K562 (cell line): ENCODE results near the gene KCNAB2. TPM values are rescaled to one million over a fixed set of nuclear protein-coding genes. Genes with fewer than 3 reads are reported as not detected.

Experiments used
- ATAC-seq: fragments of 200-7000 bp; cut with Tn5 transposase; 3 replicates; pipeline ENCODE4 v1.9.1; 2020; ENCODE audit warnings: moderate library complexity
- BruUV-seq: library from RNA; stranded (reverse); fragments of 400-500 nt; replicated peaks from 2 replicates; lab custom pipeline; 2021; lab: Mats Ljungman, UMichigan
- CTCF ChIA-PET: fragments of 300-600 bp; formaldehyde crosslinking; extraction: SDS; loops from one replicate; lab custom pipeline; 2021; ENCODE audit warnings: low intra/inter-chr PET ratio; lab: Yijun Ruan, JAX
- POLR2A ChIA-PET: fragments of 300-600, 350-650 bp; sonication (Branson Sonifier 250); formaldehyde crosslinking; extraction: SDS; loops from one replicate; lab custom pipeline; 2021; ENCODE audit warnings: antibody characterized with exemption, inconsistent platforms; lab: Yijun Ruan, JAX
- DNase-seq, 4 experiments: peaks; one replicate each; pipeline versions ENCODE4 v3.0.0 to v3.0.0-alpha.2; 2011 to 2018; ENCODE audit warnings: low spot score in 3 of 4, mixed read lengths in 3 of 4; ENCODE audit errors: extremely low read depth in 1 of 4
- FAIRE-seq: peaks from 2 replicates; lab custom pipeline; 2011; peaks lifted over from hg19 to GRCh38; lab: Jason Lieb, UNC
- H2AFZ ChIP-seq: 2 replicates; pipeline ENCODE4 v1.6.0; 2011; ENCODE audit warnings: low read depth, low read length, control low read depth, inconsistent platforms
- H3K27ac ChIP-seq: fragments of 200-600 bp; 3 replicates; pipeline ENCODE4 v1.8.0; 2011; ENCODE audit warnings: low read depth, mild to moderate bottlenecking, control low read depth, inconsistent platforms, low read length, moderate library complexity, mixed read lengths; ENCODE audit errors: extremely low read depth
- H3K27me3 ChIP-seq, 2 experiments: fragments of 300-600 bp in 1 of 2; 2 replicates in 1 of 2; 3 replicates in 1 of 2; pipeline versions ENCODE4 v1.6.0 to v1.8.0; 2011; ENCODE audit warnings: inconsistent platforms in 2 of 2, low read length in 2 of 2, mild to moderate bottlenecking in 1 of 2, mixed read lengths in 1 of 2, moderate library complexity in 1 of 2; ENCODE audit not compliant: control insufficient read depth in 2 of 2, insufficient read depth in 2 of 2
- H3K36me3 ChIP-seq: fragments of 300-600 bp; 3 replicates; pipeline ENCODE4 v1.8.0; 2011; ENCODE audit warnings: mild to moderate bottlenecking, low read length, inconsistent platforms; ENCODE audit not compliant: control insufficient read depth, insufficient read depth
- H3K4me1 ChIP-seq, 2 experiments: fragments of 200-600 bp in 1 of 2; replicated peaks in 1 of 2; 2 replicates in 1 of 2; 3 replicates in 1 of 2; pipeline versions ENCODE4 v1.5.1 to v1.8.0; 2011; ENCODE audit warnings: inconsistent platforms in 2 of 2, low read length in 2 of 2, mild to moderate bottlenecking in 1 of 2, mixed read lengths in 1 of 2, moderate library complexity in 1 of 2; ENCODE audit not compliant: control insufficient read depth in 2 of 2, insufficient read depth in 2 of 2
- H3K4me2 ChIP-seq: 2 replicates; pipeline ENCODE4 v1.6.1; 2011; ENCODE audit warnings: low read length, control low read depth, inconsistent platforms, mixed read lengths; ENCODE audit not compliant: insufficient read depth
- H3K4me3 ChIP-seq: fragments of 200-600 bp; sonication (generic), shearing (Covaris generic); 2 replicates; pipeline ENCODE4 v1.5.1; 2016; ENCODE audit warnings: control low read depth, inconsistent platforms
- H3K79me2 ChIP-seq: fragments of 200-600 bp; 3 replicates; pipeline ENCODE4 v1.8.0; 2011; ENCODE audit warnings: low read length, inconsistent platforms; ENCODE audit not compliant: control insufficient read depth, insufficient read depth
- H3K9ac ChIP-seq, 2 experiments: 2 replicates each; pipeline versions ENCODE4 v1.6.0 to v1.6.1; 2011; ENCODE audit warnings: low read depth in 2 of 2, low read length in 2 of 2, control low read depth in 1 of 2, inconsistent platforms in 1 of 2, mild to moderate bottlenecking in 1 of 2, mixed read lengths in 1 of 2; ENCODE audit not compliant: insufficient read depth in 1 of 2
- H3K9me1 ChIP-seq: one replicate; pipeline ENCODE4 v1.6.0; 2011; ENCODE audit warnings: inconsistent platforms, mild to moderate bottlenecking, low read length, moderate library complexity; ENCODE audit not compliant: control insufficient read depth, insufficient read depth
- H3K9me3 ChIP-seq: replicated peaks from 2 replicates; pipeline ENCODE4 v1.5.1; 2011; ENCODE audit warnings: low read depth, low read length, inconsistent platforms; ENCODE audit not compliant: control insufficient read depth, insufficient read depth
- H4K20me1 ChIP-seq: replicated peaks from 2 replicates; pipeline ENCODE4 v1.6.1; 2011; ENCODE audit warnings: low read length, inconsistent platforms, mixed read lengths; ENCODE audit not compliant: control insufficient read depth, insufficient read depth
- CEBPG ChIP-seq, 3 experiments: fragments of 200-800 bp in 1 of 3; sonication (Bioruptor generic) in 1 of 3; sonication (generic) in 1 of 3; formaldehyde crosslinking in 1 of 3; IDR thresholded peaks in 2 of 3; conservative IDR thresholded peaks in 1 of 3; 2 replicates each; pipeline versions ENCODE4 v1.6.1 to v1.8.0; 2016 to 2022; ENCODE audit warnings: missing compliant biosample characterization in 2 of 3, missing genetic modification characterization in 2 of 3, mild to moderate bottlenecking in 1 of 3, missing genetic modification reagents in 1 of 3
- TCF7L2 ChIP-seq: fragments of 150-350 bp; IDR thresholded peaks from 2 replicates; pipeline ENCODE4 v1.6.1; 2016; ENCODE audit warnings: low read depth, mild to moderate bottlenecking, low read length, moderate library complexity
- WGBS: fragments of 100-300 bp; shearing (Covaris generic); methylation state at CpG from one replicate; pipeline ENCODE4 v1.1.6; 2016; ENCODE audit warnings: low coverage, mixed read lengths; ENCODE audit not compliant: insufficient coverage; ENCODE audit errors: missing lambda C conversion rate; 5-methylcytosine and 5-hydroxymethylcytosine counted together
- in situ Hi-C: fragments of 300-500 bp; cut with MboI; formaldehyde crosslinking; loops from 4 replicates; pipeline ENCODE4 v1.15.0; 2018; ENCODE audit warnings: inconsistent platforms, mixed read lengths
- intact Hi-C: fragments of 100-400 bp; cut with micrococcal nuclease; formaldehyde crosslinking; loops from 2 replicates; pipeline ENCODE4 v1.14.2; 2022
- polyA plus RNA-seq, 8 experiments: library from polyadenylated mRNA; depleted of rRNA in 4 of 8; stranded (reverse) in 5 of 8; unstranded in 3 of 8; fragments of >200 nt; fragmentation: Nextera tagmentation in 2 of 8; fragmentation: Illumina TruSeq in 1 of 8; extraction: Ambion mirVana in 2 of 8; extraction: Trizol in 1 of 8; gene quantifications; 2 replicates each; pipeline versions ENCODE4 v1.2.1 to v1.2.3, GENCODE V29; 2011 to 2014; ENCODE audit warnings: inconsistent platforms in 1 of 8, missing spikeins in 1 of 8
- total RNA-seq, 7 experiments: library from RNA; depleted of rRNA in 6 of 7; stranded (reverse); fragments of >200 nt in 6 of 7; fragmentation: Illumina TruSeq in 2 of 7; extraction: Trizol in 2 of 7; gene quantifications; 2 replicates each; pipeline versions ENCODE4 v1.2.1 to v1.2.3, GENCODE V29; 2011 to 2021; ENCODE audit warnings: low replicate concordance in 1 of 7

Gene KCNAB2
- total and polyA plus RNA-seq, 9 of the 15 experiments (the other 6 are each of a cell fraction or from before 2014, with no cell fraction given), result 1.8 to 15.8 (median 7.1) TPM

GRCh38 chr1:5997316-5997715 is 48.4 kb upstream of the KCNAB2 start:
- no peak for FAIRE-seq
- Histone ChIP-seq H3K79me2 (peaks cover 26% of the 10 kb centered on the region), H3K9ac (peak overlapping the region in 1 of 2 experiments; percentile 61; a peak in 1 of 4 replicates), H3K4me3 (no peak overlapping the region), H2AFZ (no peak overlapping the region), H4K20me1 (peaks cover 27% of the 10 kb centered on the region), H3K36me3 (peaks cover 19% of the 10 kb centered on the region; the same call in 2 of the 3 replicates), H3K27me3 (no peaks in the 10 kb centered on the region), H3K9me3 (no peaks in the 10 kb centered on the region), H3K9me1 (peaks cover 13% of the 10 kb centered on the region), H3K4me2 (no peak overlapping the region), H3K4me1 (peaks cover 13 to 62% of the 10 kb centered on the region in 2 experiments; a peak in 4 of 5 replicates), H3K27ac (no peak overlapping the region)
- in situ Hi-C loops, result no loop called here
- no peak for ATAC-seq
- intact Hi-C loops, result no loop called here
- POLR2A ChIA-PET, result interaction anchor here (0.7 to 1.3 kb wide), 4 partner anchors 12 to 116 kb away, joined by 3 to 5 read pairs (median 3); no protein-coding TSS in a partner anchor
- no peak for DNase-seq
- CTCF ChIA-PET, result no interaction called here
- BruUV-seq, result no TSS peak
- 49% methylated on average over 4 of the region's 5 CpGs for WGBS
- TF ChIP-seq CEBPG (CRISPR knock-in tag; IDR thresholded peaks at IDR 0.05) (peak; percentile 9; the same call in 1 of the 2 replicates), CEBPG (tag; conservative IDR thresholded peaks at IDR 0.05 in 1 of 2, IDR thresholded peaks at IDR 0.05 in 1 of 2) (no peak), TCF7L2 (no peak)
